HepG2 (cell line): ENCODE results near the gene ULBP1. TPM values are rescaled to one million over a fixed set of nuclear protein-coding genes. Genes with fewer than 3 reads are reported as not detected.

Experiments used
- ATAC-seq: fragments of 200-7000 bp; cut with Tn5 transposase; 3 replicates; pipeline ENCODE4 v1.9.1; 2020; ENCODE audit warnings: mild to moderate bottlenecking, moderate library complexity
- BruUV-seq: library from RNA; stranded (reverse); fragments of 400-500 nt; replicated peaks from 2 replicates; lab custom pipeline; 2021; lab: Mats Ljungman, UMichigan
- CTCF ChIA-PET: fragments of 300-600 bp; formaldehyde crosslinking; extraction: SDS; loops from one replicate; lab custom pipeline; 2021; ENCODE audit warnings: low total read pairs, inconsistent platforms, low intra/inter-chr PET ratio; lab: Yijun Ruan, JAX
- POLR2A ChIA-PET: fragments of 350-600 bp; sonication (Branson Sonifier 250); formaldehyde crosslinking; loops from one replicate; lab custom pipeline; 2020; ENCODE audit warnings: antibody characterized with exemption, inconsistent platforms; lab: Yijun Ruan, JAX
- DNase-seq: peaks from one replicate; pipeline ENCODE4 v3.0.0-alpha.2; 2015; ENCODE audit warnings: low spot score
- FAIRE-seq: peaks from 3 replicates; lab custom pipeline; 2011; peaks lifted over from hg19 to GRCh38; lab: Jason Lieb, UNC
- H2AFZ ChIP-seq: one replicate; pipeline ENCODE4 v1.6.1; 2011; ENCODE audit warnings: low read length, inconsistent platforms
- H3K27ac ChIP-seq: fragments of 300-600 bp; 3 replicates; pipeline ENCODE4 v1.8.0; 2011; ENCODE audit warnings: mixed run types, mild to moderate bottlenecking, mixed read lengths, low read length, inconsistent platforms; ENCODE audit not compliant: insufficient read depth; ENCODE audit errors: extremely low read length
- H3K27me3 ChIP-seq, 2 experiments: fragments of 200-600 bp in 1 of 2; 2 replicates in 1 of 2; 3 replicates in 1 of 2; pipeline versions ENCODE4 v1.6.0 to v1.8.0; 2011; ENCODE audit warnings: low read length in 2 of 2, mild to moderate bottlenecking in 2 of 2, moderate library complexity in 2 of 2, inconsistent platforms in 1 of 2; ENCODE audit not compliant: insufficient read depth in 2 of 2, control insufficient read depth in 1 of 2
- H3K36me3 ChIP-seq, 2 experiments: fragments of 200-600 bp in 1 of 2; replicated peaks in 1 of 2; 2 replicates in 1 of 2; 3 replicates in 1 of 2; pipeline versions ENCODE4 v1.5.1 to v1.8.0; 2011; ENCODE audit warnings: low read length in 2 of 2, inconsistent platforms in 1 of 2; ENCODE audit not compliant: insufficient read depth in 2 of 2, control insufficient read depth in 1 of 2
- H3K4me1 ChIP-seq: 2 replicates; pipeline ENCODE4 v1.5.1; 2012; ENCODE audit warnings: low read length, inconsistent platforms; ENCODE audit not compliant: insufficient read depth
- H3K4me2 ChIP-seq: 2 replicates; pipeline ENCODE4 v1.6.0; 2011; ENCODE audit warnings: low read depth, low read length, inconsistent platforms
- H3K4me3 ChIP-seq, 3 experiments: fragments of 200-600 bp in 1 of 3; sonication (generic), shearing (Covaris generic) in 1 of 3; replicated peaks in 1 of 3; 2 replicates each; pipeline ENCODE4 v1.5.1; 2011 to 2016; ENCODE audit warnings: low read length in 3 of 3, inconsistent platforms in 2 of 3, low read depth in 2 of 3, mild to moderate bottlenecking in 2 of 3, control low read depth in 1 of 3, mixed read lengths in 1 of 3; ENCODE audit not compliant: insufficient read depth in 1 of 3
- H3K79me2 ChIP-seq: one replicate; pipeline ENCODE4 v1.6.1; 2011; ENCODE audit warnings: low read length, inconsistent platforms; ENCODE audit not compliant: insufficient read depth
- H3K9ac ChIP-seq: 2 replicates; pipeline ENCODE4 v1.6.0; 2011; ENCODE audit warnings: mild to moderate bottlenecking, low read depth, low read length, inconsistent platforms; ENCODE audit not compliant: insufficient read depth
- H3K9me3 ChIP-seq: 2 replicates; pipeline ENCODE4 v1.5.1; 2012; ENCODE audit warnings: mild to moderate bottlenecking, low read length
- H4K20me1 ChIP-seq: 2 replicates; pipeline ENCODE4 v1.6.0; 2011; ENCODE audit warnings: inconsistent platforms, mild to moderate bottlenecking, low read length, moderate library complexity; ENCODE audit not compliant: insufficient read depth
- FOXP1 ChIP-seq, 2 experiments: fragments of 450-650 bp in 1 of 2; IDR thresholded peaks; 2 replicates each; pipeline ENCODE4 v1.6.1; 2017 to 2018; ENCODE audit warnings: antibody characterized with exemption in 1 of 2
- JUNB ChIP-seq: sonication (generic); formaldehyde crosslinking; IDR thresholded peaks from 2 replicates; pipeline ENCODE4 v1.8.0; 2022; ENCODE audit warnings: missing genetic modification reagents, mild to moderate bottlenecking, borderline replicate concordance
- KAT8 ChIP-seq: IDR thresholded peaks from 2 replicates; pipeline ENCODE4 v1.6.1; 2016; ENCODE audit warnings: missing genetic modification reagents, missing compliant biosample characterization
- MNT ChIP-seq: fragments of 450-650 bp; IDR thresholded peaks from 2 replicates; pipeline ENCODE4 v1.6.1; 2016
- POLR2G ChIP-seq: fragments of 200-400 bp; formaldehyde crosslinking; IDR thresholded peaks from 2 replicates; pipeline ENCODE4 v1.6.1; 2018; ENCODE audit warnings: mild to moderate bottlenecking, low read depth, low read length, moderate library complexity
- ZNF282 ChIP-seq: fragments of 450-650 bp; IDR thresholded peaks from 2 replicates; pipeline ENCODE4 v1.6.1; 2018; ENCODE audit not compliant: partially characterized antibody
- ZNF7 ChIP-seq: IDR thresholded peaks from 2 replicates; pipeline ENCODE4 v1.6.1; 2016; ENCODE audit warnings: missing biosample characterization, missing genetic modification reagents
- in situ Hi-C: cut with HindIII; loops from 2 replicates; pipeline ENCODE4 v1.10.0; 2017; ENCODE audit warnings: low pct_unique_long_range_greater_than_20kb; ENCODE audit not compliant: extremely low pct_ligation_motif_present
- intact Hi-C: fragments of 100-400 bp; cut with micrococcal nuclease; formaldehyde crosslinking; loops from one replicate; pipeline ENCODE4 v1.10.0; 2022; ENCODE audit not compliant: unreplicated experiment
- polyA plus RNA-seq, 8 experiments: library from polyadenylated mRNA; depleted of rRNA in 3 of 8; stranded (reverse) in 7 of 8; unstranded in 1 of 8; fragments of >200 nt; fragmentation: Illumina TruSeq in 4 of 8; extraction: Trizol in 4 of 8; gene quantifications; 2 replicates each; pipeline versions ENCODE4 v1.2.1 to v1.2.3, GENCODE V29; 2011 to 2016; ENCODE audit warnings: low read depth in 4 of 8, missing spikeins in 1 of 8, mixed read lengths in 1 of 8; ENCODE audit not compliant: insufficient read depth in 1 of 8
- total RNA-seq, 5 experiments: library from RNA; depleted of rRNA; stranded (reverse); fragments of >200 nt; fragmentation: Illumina TruSeq; extraction: Trizol; gene quantifications; 2 replicates each; pipeline ENCODE4 v1.2.3, GENCODE V29; 2016; ENCODE audit warnings: low read depth in 1 of 5
- TF ChIP-seq, protein P1 (sequence below): sonication (generic); formaldehyde crosslinking; IDR thresholded peaks from 2 replicates; pipeline ENCODE4 v1.5.1; 2020; ENCODE audit warnings: missing genetic modification reagents, mild to moderate bottlenecking, borderline replicate concordance
- TF ChIP-seq, protein P2 (sequence below), 2 experiments: fragments of 450-650 bp in 1 of 2; sonication (generic) in 1 of 2; formaldehyde crosslinking in 1 of 2; IDR thresholded peaks; 2 replicates each; pipeline versions ENCODE4 v1.6.1 to v1.8.0; 2016 to 2022; ENCODE audit warnings: antibody characterized with exemption in 1 of 2, mild to moderate bottlenecking in 1 of 2, missing genetic modification reagents in 1 of 2

ULBP1 gene
- total and polyA plus RNA-seq, 2 of the 13 experiments (the other 11 are each of a cell fraction or from before 2014, with no cell fraction given), result 0.04 to 0.09 TPM

DNA sequence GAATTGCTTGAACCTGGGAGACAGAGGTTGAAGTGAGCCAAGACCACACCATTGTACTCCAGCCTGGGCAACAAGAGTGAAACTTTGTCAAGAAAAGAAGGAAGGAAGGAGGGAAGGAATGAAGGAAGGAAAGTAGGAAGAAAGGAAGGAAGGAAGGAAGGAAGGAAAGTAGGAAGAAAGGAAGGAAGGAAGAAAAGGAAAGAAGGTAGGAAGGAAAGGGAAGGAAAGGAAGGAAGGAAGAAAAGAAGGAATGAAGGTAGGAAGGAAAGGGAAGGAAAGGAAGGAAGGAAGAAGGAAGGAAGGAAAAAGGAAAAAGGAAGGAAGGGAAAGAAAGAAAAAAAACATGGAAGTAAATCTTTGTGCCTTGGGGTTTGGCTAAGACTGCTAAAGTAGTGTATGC is 11.7 kb downstream of the ULBP1 start:
- peaks cover 5 to 32% of the 10 kb centered on the region in 2 experiments; a peak in 3 of 5 replicates for H3K27me3 ChIP-seq
- TF ChIP-seq JUNB, result peak; percentile 38; the same call in 1 of the 2 replicates
- TF ChIP-seq, protein P1, sequence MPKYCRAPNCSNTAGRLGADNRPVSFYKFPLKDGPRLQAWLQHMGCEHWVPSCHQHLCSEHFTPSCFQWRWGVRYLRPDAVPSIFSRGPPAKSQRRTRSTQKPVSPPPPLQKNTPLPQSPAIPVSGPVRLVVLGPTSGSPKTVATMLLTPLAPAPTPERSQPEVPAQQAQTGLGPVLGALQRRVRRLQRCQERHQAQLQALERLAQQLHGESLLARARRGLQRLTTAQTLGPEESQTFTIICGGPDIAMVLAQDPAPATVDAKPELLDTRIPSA (CRISPR knock-in tag), result no peak
- TF ChIP-seq FOXP1 (IDR thresholded peaks at IDR 0.05), result 0 out of 2 replicates have a peak, but pooled peaks have one; percentile 13
- no peak for TF ChIP-seq FOXP1 (CRISPR knock-in tag; IDR thresholded peaks at IDR 0.05)
- TF ChIP-seq KAT8 (CRISPR knock-in tag), result no peak
- no peak for TF ChIP-seq ZNF7 (CRISPR knock-in tag)
- TF ChIP-seq POLR2G, result no peak
- TF ChIP-seq ZNF282, result peak; percentile 13
- TF ChIP-seq, protein P2, sequence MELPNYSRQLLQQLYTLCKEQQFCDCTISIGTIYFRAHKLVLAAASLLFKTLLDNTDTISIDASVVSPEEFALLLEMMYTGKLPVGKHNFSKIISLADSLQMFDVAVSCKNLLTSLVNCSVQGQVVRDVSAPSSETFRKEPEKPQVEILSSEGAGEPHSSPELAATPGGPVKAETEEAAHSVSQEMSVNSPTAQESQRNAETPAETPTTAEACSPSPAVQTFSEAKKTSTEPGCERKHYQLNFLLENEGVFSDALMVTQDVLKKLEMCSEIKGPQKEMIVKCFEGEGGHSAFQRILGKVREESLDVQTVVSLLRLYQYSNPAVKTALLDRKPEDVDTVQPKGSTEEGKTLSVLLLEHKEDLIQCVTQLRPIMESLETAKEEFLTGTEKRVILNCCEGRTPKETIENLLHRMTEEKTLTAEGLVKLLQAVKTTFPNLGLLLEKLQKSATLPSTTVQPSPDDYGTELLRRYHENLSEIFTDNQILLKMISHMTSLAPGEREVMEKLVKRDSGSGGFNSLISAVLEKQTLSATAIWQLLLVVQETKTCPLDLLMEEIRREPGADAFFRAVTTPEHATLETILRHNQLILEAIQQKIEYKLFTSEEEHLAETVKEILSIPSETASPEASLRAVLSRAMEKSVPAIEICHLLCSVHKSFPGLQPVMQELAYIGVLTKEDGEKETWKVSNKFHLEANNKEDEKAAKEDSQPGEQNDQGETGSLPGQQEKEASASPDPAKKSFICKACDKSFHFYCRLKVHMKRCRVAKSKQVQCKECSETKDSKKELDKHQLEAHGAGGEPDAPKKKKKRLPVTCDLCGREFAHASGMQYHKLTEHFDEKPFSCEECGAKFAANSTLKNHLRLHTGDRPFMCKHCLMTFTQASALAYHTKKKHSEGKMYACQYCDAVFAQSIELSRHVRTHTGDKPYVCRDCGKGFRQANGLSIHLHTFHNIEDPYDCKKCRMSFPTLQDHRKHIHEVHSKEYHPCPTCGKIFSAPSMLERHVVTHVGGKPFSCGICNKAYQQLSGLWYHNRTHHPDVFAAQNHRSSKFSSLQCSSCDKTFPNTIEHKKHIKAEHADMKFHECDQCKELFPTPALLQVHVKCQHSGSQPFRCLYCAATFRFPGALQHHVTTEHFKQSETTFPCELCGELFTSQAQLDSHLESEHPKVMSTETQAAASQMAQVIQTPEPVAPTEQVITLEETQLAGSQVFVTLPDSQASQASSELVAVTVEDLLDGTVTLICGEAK (IDR thresholded peaks at IDR 0.05), result peak; percentile 22; the same call in 1 of the 2 replicates
- TF ChIP-seq, protein P2 (CRISPR knock-in tag; IDR thresholded peaks at IDR 0.05), result no peak
- no peak for TF ChIP-seq MNT
- in situ Hi-C loops, result no loop called here
- no peak for DNase-seq
- no peak overlapping the region for H3K27ac ChIP-seq
- no peaks in the 10 kb centered on the region for H4K20me1 ChIP-seq
- H3K9me3 ChIP-seq, result no peaks in the 10 kb centered on the region
- no peak for ATAC-seq
- no peak overlapping the region for H3K4me3 ChIP-seq
- H3K36me3 ChIP-seq, result no peaks in the 10 kb centered on the region
- intact Hi-C loops, result no loop called here
- FAIRE-seq, result no peak
- ChIA-PET POLR2A (no interaction called here), CTCF (no interaction called here)
- no TSS peak for BruUV-seq
- H2AFZ ChIP-seq, result no peak overlapping the region
- no peak overlapping the region for H3K4me2 ChIP-seq
- no peaks in the 10 kb centered on the region for H3K4me1 ChIP-seq
- no peaks in the 10 kb centered on the region for H3K79me2 ChIP-seq
- no peak overlapping the region for H3K9ac ChIP-seq
